Measurements from ENCODE around the gene ADGRL1. TPM values are rescaled to one million over a fixed set of nuclear protein-coding genes. Genes with fewer than 3 reads are reported as not detected.
A peak's percentile ranks its signal among the peaks of the same experiment; 100 is the strongest.
"Not testable (repeated sequence)": the region's sequence is repeated elsewhere in the genome, so short reads cannot be mapped to it uniquely, and the experiment has no call there.

Gene ADGRL1
- 1 to 10 TPM in 3 of 6 experiments, under 1 TPM in 3; 0.46 to 4.6 (median 1.3) TPM for total RNA-seq
- long read RNA-seq: 0 reads

- H3K27me3 ChIP-seq; H3K27ac ChIP-seq; intact Hi-C loops (cut with DNase I); H3K36me3 ChIP-seq; ATAC-seq; DNase-seq; H3K4me1 ChIP-seq; H3K9me3 ChIP-seq: not testable (repeated sequence)
- peak within 1 kb of the TSS; percentile 16 to 44 (median 31) for H3K4me3 ChIP-seq
- 2% methylated on average over 20 of the region's 96 CpGs for WGBS (ENCODE audit: insufficient coverage, low coverage, low lambda C conversion rate, missing lambda C conversion rate)
Measured at GRCh38 chr19:14205452-14206287, at the start of gene ADGRL1. TSS of gene ADGRL1 (minus strand) at chr19:14206169. CDS start at chr19:14183602, 22,567 bp downstream.

- H3K4me3 ChIP-seq; H3K4me1 ChIP-seq; H3K27ac ChIP-seq; DNase-seq; H3K27me3 ChIP-seq; intact Hi-C loops (cut with DNase I); H3K9me3 ChIP-seq; H3K36me3 ChIP-seq; ATAC-seq: not testable (repeated sequence)
- WGBS (ENCODE audit: insufficient coverage, low coverage, low lambda C conversion rate, missing lambda C conversion rate): no CpG with 5 or more reads among the region's 1 CpG
Measured at GRCh38 chr19:14255316-14255715, 49.3 kb upstream of the ADGRL1 start.

DNA sequence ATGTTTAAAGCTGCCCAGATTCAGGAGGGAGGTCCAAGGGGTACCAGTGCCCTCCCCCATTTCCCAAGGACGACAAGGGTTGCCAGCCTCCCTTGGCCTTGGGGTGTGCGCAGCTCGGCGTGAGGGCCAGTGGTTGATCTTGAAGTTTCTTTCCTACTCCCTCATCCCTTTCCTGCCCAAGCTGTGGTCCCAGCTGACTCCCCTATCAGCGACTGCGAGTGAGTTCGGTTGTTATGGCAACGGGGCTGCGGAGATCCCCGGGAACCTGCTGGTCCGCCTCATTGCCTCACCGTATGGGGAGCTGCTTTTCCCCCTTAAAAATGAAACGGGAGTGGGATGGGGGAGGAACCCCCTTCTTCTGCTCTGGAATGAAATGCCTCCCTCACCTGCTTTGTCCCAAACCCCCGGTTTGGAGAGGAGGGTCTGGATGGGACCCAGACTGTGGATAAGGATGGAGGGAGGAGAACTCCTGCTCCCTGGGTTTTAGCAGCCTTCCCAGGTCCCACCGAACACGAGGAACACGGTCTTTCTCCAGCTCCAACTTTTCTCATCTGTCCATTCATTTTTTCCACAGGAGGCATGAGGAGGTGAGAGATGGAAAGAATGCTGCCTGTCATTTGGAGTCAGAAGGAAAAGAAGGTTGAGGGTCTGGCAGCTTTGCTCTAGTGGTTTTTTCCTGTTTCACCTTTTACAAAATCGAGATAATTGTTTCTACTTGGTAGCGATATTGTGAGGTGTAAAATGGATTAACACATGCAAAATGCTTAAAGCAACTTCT lies 48.0 kb upstream of the ADGRL1 start:
- H3K36me3 ChIP-seq; H3K9me3 ChIP-seq; intact Hi-C loops (cut with DNase I); H3K4me1 ChIP-seq; H3K27me3 ChIP-seq; DNase-seq; ATAC-seq; H3K27ac ChIP-seq; H3K4me3 ChIP-seq: not testable (repeated sequence)
- 7% methylated on average over 19 of the region's 19 CpGs for WGBS (ENCODE audit: insufficient coverage, low coverage, low lambda C conversion rate, missing lambda C conversion rate)

- intact Hi-C loops (cut with DNase I); H3K36me3 ChIP-seq; H3K4me3 ChIP-seq; H3K9me3 ChIP-seq; H3K4me1 ChIP-seq; ATAC-seq; DNase-seq; H3K27me3 ChIP-seq; H3K27ac ChIP-seq: not testable (repeated sequence)
- WGBS (ENCODE audit: insufficient coverage, low coverage, low lambda C conversion rate, missing lambda C conversion rate): 85% methylated on average over 2 of the region's 2 CpGs
Measured at GRCh38 chr19:14252136-14252535, 46.2 kb upstream of the ADGRL1 start.

- no peak for DNase-seq
- H3K4me3 ChIP-seq: no peak overlapping the region
- H3K9me3 ChIP-seq: no peaks in the 10 kb centered on the region
- H3K27me3 ChIP-seq: no peaks in the 10 kb centered on the region
- no peak overlapping the region for H3K27ac ChIP-seq
- 63% methylated on average over 5 of the region's 5 CpGs for WGBS (ENCODE audit: insufficient coverage, low coverage, low lambda C conversion rate, missing lambda C conversion rate)
- no peak for TF ChIP-seq POLR2A (IDR thresholded peaks at IDR 0.05)
- no peak for TF ChIP-seq CTCF (IDR thresholded peaks at IDR 0.05)
- H3K4me1 ChIP-seq: no peaks in the 10 kb centered on the region
- ATAC-seq: no peak
- intact Hi-C loops (cut with DNase I): no loop called here
- H3K36me3 ChIP-seq: no peaks in the 10 kb centered on the region
Measured at GRCh38 chr19:14250870-14251269, 44.9 kb upstream of the ADGRL1 start.

DNA sequence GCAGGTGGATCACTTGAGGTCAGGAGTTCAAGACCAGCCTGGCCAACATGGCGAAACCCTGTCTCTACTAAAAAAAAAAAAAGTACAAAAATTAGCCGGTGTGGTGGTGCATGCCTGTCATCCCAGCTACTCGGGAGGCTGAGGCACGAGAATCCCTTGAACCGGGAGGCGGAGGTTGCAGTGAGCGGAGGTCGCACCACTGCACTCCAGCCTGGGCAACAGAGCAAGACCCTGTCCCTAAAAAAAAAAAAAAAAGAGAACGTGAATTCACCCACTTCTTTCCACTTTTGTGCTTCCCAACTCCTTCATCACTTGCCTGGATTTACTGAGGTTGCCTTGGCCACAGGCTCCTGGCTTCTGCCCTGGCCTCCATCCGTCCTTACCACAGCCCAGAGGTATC lies 44.3 kb upstream of the ADGRL1 start:
- H3K4me3 ChIP-seq; H3K4me1 ChIP-seq; DNase-seq; H3K36me3 ChIP-seq; H3K27me3 ChIP-seq; ATAC-seq; intact Hi-C loops (cut with DNase I); H3K9me3 ChIP-seq; H3K27ac ChIP-seq: not testable (repeated sequence)
- WGBS (ENCODE audit: insufficient coverage, low coverage, low lambda C conversion rate, missing lambda C conversion rate): 78% methylated on average over 10 of the region's 10 CpGs

- H3K36me3 ChIP-seq; intact Hi-C loops (cut with DNase I); H3K27ac ChIP-seq; H3K4me1 ChIP-seq; H3K4me3 ChIP-seq; H3K9me3 ChIP-seq; DNase-seq; ATAC-seq; H3K27me3 ChIP-seq: not testable (repeated sequence)
- WGBS (ENCODE audit: insufficient coverage, low coverage, low lambda C conversion rate, missing lambda C conversion rate): 61% methylated on average over 2 of the region's 2 CpGs
Measured at GRCh38 chr19:14249891-14250290, 43.9 kb upstream of the ADGRL1 start.

DNA sequence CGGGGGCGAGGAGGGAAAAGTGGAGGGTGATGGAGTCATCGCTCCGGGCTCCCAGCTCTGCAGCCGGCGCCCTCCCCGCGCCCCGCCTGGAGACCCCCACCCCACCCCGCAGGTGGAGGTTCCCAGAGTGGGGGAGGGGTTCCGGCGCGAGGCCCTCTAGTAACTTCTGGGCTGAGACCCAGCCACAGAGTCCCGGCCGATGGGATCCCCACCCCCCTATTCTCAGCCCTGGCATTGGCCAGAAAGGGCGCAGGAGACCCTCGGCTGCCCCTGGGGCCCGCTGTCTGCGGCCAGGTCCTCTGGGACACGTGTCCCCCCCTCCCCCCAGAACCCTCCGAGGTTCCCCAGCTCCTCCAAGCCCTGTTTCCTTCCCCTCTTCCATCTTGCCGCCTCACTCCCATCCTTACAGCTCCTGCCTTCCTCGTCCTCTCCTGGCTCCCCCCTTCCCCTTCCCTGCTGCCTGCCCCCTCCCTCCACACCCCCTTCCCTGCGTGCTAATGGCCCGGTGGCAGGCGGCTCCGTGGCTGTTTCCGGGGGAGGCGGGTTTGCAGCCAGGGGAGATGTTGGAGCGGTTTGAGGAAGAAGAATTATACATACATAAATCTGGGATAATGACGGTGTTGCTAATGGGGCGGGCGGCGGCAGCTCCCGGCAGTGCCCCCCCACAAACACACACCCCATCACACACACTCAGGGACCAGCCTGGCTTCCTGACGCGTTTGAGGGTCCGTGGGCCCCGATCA lies 43.2 kb upstream of the ADGRL1 start:
- peak overlapping the region; percentile 16 to 40 (median 31) for H3K4me3 ChIP-seq
- H3K27me3 ChIP-seq; intact Hi-C loops (cut with DNase I); H3K36me3 ChIP-seq; H3K4me1 ChIP-seq; H3K9me3 ChIP-seq; H3K27ac ChIP-seq: not testable (repeated sequence)
- DNase-seq (peak in 2 of 3 donors; percentile 23 to 54), ATAC-seq (peak; percentile 14 to 45 (median 32))
- 2% methylated on average over 16 of the region's 39 CpGs for WGBS (ENCODE audit: insufficient coverage, low coverage, low lambda C conversion rate, missing lambda C conversion rate)

Data from right lobe of liver (tissue), 6 donors.